OCI-LY3 (cell line): Measurements from ENCODE around the gene IRAK1.

Source experiments
- CTCF ChIP-seq: fragments of 200-600, 300-600 bp; sonication (generic); IDR thresholded peaks from 2 replicates; pipeline ENCODE4 v1.5.1; 2014; ENCODE audit warnings: antibody characterized with exemption, low read length, low read depth
- EZH2phosphoT487 ChIP-seq: fragments of 200-600 bp; shearing (Covaris generic); IDR thresholded peaks from 2 replicates; pipeline ENCODE4 v1.6.1; 2018; ENCODE audit warnings: antibody characterized with exemption, mixed run types, low read depth

GRCh38 chrX:153972368-153973126 is 47.2 kb downstream of the IRAK1 start, which contains the start of gene TMEM187:
- TF ChIP-seq CTCF (no peak), EZH2phosphoT487 (no peak)
